ENCODE measurements around the gene TBC1D32.
"Not testable (repeated sequence)": the region's sequence is repeated elsewhere in the genome, so short reads cannot be mapped to it uniquely, and the experiment has no call there.

Gene TBC1D32

GRCh38 chr6:121134922-121135321 lies 199.4 kb downstream of the TBC1D32 start:
- DNase-seq (ENCODE audit: low read depth), result no peak

DNA sequence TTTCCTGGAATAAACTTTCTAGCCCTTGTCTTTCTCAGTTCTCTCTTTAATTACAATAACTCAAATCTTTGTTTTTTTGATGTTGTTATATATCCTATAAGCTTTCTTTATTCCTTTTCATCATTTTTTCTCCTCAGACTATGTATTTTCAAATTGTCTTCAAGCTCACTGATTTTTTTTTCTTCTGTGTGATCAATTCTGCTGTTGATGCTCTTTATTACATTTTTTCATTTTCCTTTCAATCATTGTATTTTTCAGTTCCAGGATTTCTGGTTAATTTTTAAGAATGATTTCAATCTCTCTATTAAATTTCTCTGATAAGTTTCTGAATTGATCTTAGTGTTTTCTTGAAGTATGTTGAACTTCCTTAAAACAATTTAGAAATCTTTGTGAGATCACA lies 209.7 kb downstream of the TBC1D32 start:
- no peak for DNase-seq (ENCODE audit: low read depth)

GRCh38 chr6:121112356-121112755 lies 221.9 kb downstream of the TBC1D32 start:
- no peak for DNase-seq (ENCODE audit: low read depth)

GRCh38 chr6:121110733-121111132 lies 223.5 kb downstream of the TBC1D32 start:
- no peak for DNase-seq (ENCODE audit: low read depth)

DNA sequence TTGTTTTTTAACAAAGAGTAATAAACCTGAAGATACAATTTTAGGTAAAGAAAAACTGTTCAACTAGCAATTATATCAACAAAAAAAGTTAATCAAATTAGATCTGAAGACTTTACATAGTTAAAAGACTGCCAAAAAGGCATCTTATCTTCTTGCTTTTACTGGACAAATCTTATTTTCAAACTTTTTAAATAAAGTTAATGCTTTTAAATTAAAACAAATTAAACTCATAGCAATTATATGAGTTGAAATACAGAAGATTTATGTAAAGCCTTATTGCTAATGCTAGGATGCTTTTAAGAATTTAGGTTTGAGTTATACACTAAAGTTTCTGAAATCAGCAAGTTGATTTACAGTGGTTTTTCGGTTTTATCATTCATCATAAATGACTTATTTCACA lies 227.3 kb downstream of the TBC1D32 start:
- no peak for DNase-seq (ENCODE audit: low read depth)

- no peak for DNase-seq (ENCODE audit: low read depth)
Observed at GRCh38 chr6:121105461-121105860, 228.8 kb downstream of the TBC1D32 start.

GRCh38 chr6:121093928-121094327 lies 240.4 kb downstream of the TBC1D32 start:
- DNase-seq (ENCODE audit: low read depth), result no peak

DNA sequence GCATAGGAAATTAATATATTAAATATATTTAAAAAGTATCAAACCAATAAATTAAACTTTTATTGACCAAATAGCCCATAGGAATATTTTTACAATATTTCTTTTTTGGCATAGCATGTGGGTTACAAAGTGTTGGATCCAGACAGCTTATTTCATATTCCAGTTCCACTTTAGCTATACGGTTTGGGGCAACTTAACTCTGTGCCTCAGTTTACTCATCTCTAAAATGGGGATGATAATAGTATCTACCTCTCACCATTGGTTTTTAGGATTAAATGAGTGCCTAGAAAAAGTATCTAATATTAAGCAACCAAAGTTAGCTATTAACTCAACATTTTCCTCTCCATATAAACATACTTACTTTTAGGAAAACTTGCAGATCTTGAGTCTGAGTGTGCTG lies 243.8 kb downstream of the TBC1D32 start:
- DNase-seq (ENCODE audit: low read depth), result no peak

- DNase-seq (ENCODE audit: low read depth), result no peak
Observed at GRCh38 chr6:121086876-121087275, 247.4 kb downstream of the TBC1D32 start.

- DNase-seq (ENCODE audit: low read depth), result no peak
Observed at GRCh38 chr6:121076119-121076518, 258.2 kb downstream of the TBC1D32 start.

- DNase-seq (ENCODE audit: low read depth), result not testable (repeated sequence)
Observed at GRCh38 chr6:121068749-121069148, 265.5 kb downstream of the TBC1D32 start.

DNA sequence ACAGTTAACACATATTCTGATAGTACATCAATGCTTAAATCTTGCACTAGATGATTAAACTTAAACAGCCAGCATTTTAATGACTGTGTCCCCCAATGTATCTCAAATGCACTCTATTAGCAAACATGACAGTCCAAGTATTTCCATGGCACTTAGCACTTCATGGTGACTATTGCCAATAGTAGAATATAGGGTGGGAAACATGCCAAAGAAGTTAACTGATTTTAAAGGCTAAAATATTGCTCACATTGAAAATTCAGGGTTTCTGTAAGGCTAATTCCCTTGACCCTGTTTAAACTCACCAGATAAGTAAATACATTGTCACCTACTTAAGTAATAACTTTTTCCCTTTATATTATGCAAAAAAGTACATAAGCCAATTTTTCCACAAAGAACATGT lies 266.9 kb downstream of the TBC1D32 start:
- DNase-seq (ENCODE audit: low read depth), result no peak

DNA sequence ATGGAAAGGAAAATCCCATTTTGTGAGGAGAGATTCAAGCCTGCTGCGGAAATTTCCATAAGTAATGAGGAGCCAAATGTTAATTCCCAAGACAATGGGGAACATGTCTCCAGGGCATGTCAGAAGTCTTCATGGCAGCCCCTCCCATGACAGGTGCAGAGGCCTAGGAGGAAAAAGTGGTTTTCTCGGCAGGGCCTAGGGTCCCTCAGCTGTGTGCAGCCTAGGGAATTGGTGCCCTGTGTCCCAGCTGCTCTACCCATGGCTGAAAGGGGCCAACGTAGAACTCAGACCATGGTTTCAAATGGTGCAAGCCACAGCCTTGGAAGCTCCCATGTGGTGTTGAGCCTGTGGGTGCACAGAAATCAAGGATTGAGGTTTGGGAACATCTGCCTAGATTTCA lies 269.9 kb downstream of the TBC1D32 start:
- DNase-seq (ENCODE audit: low read depth), result no peak

DNA sequence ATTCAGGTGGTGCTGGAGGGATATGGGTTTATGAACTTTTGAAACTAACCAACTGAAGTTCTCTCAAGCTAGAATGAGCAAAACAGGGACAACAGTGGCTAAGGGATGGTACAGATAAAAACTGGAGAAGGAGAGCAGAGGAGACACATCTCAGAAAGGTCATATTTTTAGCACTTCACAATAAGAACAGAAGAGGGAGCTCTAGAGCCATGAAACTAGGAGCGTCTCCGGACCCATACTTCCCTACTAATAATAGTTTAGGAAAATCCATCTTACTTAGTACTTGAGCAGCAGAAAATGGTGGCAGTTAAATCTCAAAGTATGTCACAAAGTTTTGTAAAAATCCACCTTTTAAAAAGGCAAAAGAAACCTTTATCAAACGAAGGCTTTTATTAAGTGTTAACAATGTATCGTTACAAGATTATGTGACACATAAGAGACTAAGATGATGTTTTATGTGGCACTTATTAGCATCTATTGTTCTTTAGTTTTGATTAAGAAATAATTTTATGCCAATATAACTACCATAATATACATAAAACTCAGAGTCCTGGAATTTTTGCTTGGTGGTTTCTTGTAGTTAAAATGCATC lies 278.6 kb downstream of the TBC1D32 start:
- no peak for DNase-seq (ENCODE audit: low read depth)

DNA sequence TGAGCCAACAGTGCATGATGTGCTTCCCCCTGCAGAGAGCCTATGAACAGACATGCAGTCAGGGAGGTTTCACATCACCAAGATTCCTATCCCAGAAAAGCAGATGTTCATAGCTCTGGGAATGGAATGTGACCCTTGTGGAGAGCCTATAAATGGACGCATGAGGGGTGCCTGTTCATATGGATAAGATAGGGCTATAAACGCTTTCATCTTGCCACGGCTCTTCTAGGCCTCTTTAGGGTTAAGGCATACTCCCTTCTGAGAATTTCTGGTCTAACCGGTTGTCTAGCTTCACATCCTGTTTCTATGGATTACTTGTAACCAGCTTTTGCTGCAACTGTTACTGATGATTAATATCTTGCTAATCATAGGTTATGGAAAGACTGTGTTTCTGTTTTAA lies 285.7 kb downstream of the TBC1D32 start:
- DNase-seq (ENCODE audit: low read depth), result not testable (repeated sequence)

DNA sequence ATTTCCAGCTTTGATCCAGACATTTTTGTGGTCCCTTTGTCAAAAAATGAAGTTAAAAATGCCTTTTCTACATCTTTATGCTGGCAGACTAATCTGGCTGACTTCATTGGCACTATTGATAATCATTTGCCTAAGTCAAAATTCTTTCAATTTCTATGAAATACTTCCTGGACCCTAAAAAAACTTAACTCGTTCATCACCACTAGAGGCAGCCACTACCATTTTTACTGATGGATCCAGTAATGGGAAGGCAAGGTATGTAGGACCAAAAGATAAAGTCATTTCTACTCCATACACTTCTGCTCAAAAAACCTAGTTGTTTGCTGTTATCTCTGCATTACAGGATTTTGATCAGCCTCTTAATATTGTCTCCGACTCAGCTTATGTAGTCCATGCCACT lies 289.4 kb downstream of the TBC1D32 start:
- not testable (repeated sequence) for DNase-seq (ENCODE audit: low read depth)

GRCh38 chr6:121043706-121044105 lies 290.6 kb downstream of the TBC1D32 start:
- not testable (repeated sequence) for DNase-seq (ENCODE audit: low read depth)

DNA sequence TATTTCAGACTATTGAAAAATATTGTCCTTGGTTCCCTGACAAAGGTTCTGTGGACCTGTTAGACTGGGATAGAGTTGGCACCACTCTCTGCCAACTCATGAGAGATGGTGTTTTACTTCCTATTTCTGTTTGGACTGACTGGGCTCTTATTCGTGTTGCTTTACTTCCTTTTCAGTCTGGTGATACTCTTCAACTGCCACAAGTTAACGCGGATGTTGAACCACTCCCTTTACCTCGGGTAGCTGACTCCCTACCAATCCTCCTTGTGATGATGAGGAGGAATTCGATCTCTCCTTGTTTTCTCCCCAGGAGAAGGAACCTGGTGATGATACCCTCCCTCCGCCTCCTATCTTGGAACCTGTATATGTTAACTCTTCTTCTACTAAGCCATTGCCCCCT lies 291.1 kb downstream of the TBC1D32 start:
- DNase-seq (ENCODE audit: low read depth), result not testable (repeated sequence)

DNA sequence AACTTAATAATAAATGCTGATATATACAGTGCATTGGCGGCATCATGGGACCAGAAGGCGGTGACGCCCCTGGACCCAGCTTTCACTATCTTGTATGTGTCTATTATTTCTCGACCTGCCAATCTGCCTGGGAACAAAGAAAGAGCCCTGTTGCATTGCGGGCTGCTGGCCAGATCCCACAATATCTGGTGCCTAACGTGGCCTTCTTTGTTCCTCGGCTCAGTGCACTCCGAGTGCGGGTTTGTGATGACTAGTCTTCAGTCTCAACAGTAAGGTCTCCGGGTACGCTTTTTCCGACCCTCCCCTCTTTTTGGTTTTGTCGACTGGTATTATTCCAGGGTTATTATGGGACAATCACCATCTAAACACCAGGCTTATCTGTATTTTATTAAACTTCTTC lies 291.5 kb downstream of the TBC1D32 start:
- DNase-seq (ENCODE audit: low read depth), result no peak

GRCh38 chr6:121040831-121041230 lies 293.4 kb downstream of the TBC1D32 start:
- DNase-seq (ENCODE audit: low read depth), result no peak

DNA sequence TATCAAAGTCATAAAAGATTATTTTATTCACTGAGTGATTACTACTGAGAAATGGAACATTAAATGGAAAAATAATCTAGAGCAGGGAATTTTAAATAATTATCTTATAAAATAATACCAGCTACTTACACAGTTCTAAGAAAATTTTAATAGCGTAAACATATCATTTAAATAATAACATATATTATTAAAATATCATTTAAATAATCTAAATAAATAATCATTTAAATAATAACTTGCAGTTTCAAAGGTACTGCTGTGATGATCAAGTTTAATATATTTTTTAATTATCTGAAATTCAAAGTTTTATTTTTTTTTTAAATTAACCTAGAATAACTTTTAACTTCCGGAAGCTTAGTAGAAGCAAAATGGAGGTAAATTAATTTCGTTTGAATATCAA lies 301.2 kb downstream of the TBC1D32 start:
- DNase-seq (ENCODE audit: low read depth), result no peak

DNA sequence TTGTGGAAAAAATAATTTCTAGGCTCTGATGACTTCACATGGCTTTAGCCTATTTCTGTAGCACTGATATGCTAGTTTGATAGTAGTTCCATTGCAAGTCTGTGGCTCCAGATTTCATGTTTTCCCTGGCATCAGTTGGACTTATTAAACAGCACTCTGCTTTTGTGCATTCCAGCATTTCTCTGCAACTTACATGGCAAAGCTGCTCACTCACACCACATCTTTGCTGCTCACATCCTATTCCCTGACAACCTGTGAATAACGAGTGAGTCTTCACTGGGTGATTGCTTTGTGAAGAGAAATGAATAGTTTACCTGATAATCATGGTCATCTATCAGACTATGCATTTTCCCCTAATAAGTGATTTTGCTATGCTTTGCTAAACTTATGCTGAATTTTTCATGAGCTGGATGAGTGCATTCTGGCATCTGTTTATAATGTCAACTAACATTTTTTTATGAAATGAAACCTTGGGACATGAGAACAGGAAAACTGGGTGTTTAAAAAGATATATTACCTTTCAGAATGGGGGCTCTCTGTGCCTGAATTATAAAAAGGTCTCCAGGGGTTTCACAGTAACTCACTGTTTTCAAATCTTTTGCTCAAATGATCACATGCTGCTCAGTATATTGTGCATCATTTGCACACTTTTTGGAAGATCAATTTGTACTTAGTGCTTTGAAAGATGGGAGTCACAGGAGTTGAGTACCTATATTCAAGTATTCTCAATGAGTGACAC lies 301.8 kb downstream of the TBC1D32 start:
- DNase-seq (ENCODE audit: low read depth), result no peak
